C4-2B (cell line): ENCODE measurements around the gene PRPF18.

Source experiments
- CTCF ChIP-seq: fragments of 450-650 bp; conservative IDR thresholded peaks from 2 replicates; pipeline ENCODE4 v1.5.1; 2017; ENCODE audit warnings: mild to moderate bottlenecking
- ZFX ChIP-seq: fragments of 450-650 bp; IDR thresholded peaks from 2 replicates; pipeline ENCODE4 v1.6.1; 2017

- TF ChIP-seq CTCF (no peak), ZFX (no peak)
These were observed 67.5 kb downstream of the PRPF18 start for GRCh38 chr10:13654118-13654830.
